ENCODE results near the gene GRIP2.

DNA sequence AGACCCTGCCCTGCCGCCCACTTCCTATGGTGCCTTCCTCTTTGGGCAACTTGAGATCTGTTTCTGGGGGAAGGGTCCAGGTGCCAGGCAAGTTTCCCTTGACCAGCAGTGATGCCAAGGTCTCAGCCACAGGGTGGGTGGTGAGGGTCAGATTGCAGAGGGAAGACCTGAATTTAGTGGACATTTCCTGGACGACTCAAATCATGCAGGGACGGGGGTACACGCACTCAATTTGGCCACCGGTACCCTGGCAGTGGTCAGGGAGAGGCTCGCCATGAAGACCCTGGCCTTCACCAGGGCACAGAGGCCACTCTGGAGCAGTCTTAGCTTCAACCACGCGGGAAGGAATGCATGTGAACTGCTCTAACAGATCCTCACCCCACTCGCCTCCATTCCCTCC, 1.5 kb upstream of the GRIP2 start:
- no peak for TF ChIP-seq CTCF (IDR thresholded peaks at IDR 0.05; ENCODE audit: poor library complexity)
- no peak for TF ChIP-seq EZH2phosphoT487 (IDR thresholded peaks at IDR 0.05; ENCODE audit: low read depth, severe bottlenecking, unreplicated experiment)
- TF ChIP-seq EZH2 (IDR thresholded peaks at IDR 0.05; ENCODE audit: borderline replicate concordance): no peak

Data from hepatocyte (in vitro differentiated cells).